ENCODE measurements around the gene HTR7.

- no peak for TF ChIP-seq CTCF (conservative IDR thresholded peaks at IDR 0.05; ENCODE audit: low read depth, low read length)
- no peak for TF ChIP-seq EZH2 (IDR thresholded peaks at IDR 0.05; ENCODE audit: borderline replicate concordance, low read depth, low read length, poor library complexity, severe bottlenecking)
These were observed 148.1 kb downstream of the HTR7 start for GRCh38 chr10:90709727-90710126.

All from A673 (cell line).